Fibroblast of gingiva (primary cell): ENCODE data around the gene HID1.

Experiments
- DNase-seq: peaks from one replicate; pipeline ENCODE4 v3.0.0-alpha.2; 2011; ENCODE audit warnings: low read depth

The HID1 gene

GRCh38 chr17:74964988-74965622 is 7.5 kb downstream of the HID1 start:
- no peak for DNase-seq

GRCh38 chr17:74964246-74964761 is 8.3 kb downstream of the HID1 start:
- DNase-seq = no peak

DNA sequence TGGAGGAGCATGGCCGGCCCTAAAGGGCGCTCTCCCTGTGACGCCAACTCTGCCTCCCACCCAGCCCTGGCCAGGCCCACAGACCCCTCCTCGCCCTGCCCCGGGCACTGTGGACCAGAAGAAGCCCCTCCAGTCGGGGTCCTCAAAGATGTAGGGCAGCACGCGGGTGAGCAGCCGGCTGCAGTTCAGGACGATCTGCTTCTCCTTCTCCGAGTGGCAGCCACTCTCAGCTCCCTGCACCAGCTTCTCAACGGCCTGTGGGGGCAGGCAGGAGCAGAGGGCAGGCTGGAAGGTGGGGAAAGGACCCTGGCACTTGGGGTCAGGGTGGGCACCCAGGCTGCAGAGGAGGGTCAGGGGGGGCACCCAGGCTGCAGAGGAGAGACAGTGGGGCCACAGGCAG is 8.9 kb downstream of the HID1 start:
- no peak for DNase-seq

- no peak for DNase-seq
These were observed 9.8 kb downstream of the HID1 start for GRCh38 chr17:74962622-74963394.

GRCh38 chr17:74961657-74962350 is 10.8 kb downstream of the HID1 start:
- peak; percentile 74 for DNase-seq

GRCh38 chr17:74960570-74961342 is 11.8 kb downstream of the HID1 start:
- no peak for DNase-seq

DNA sequence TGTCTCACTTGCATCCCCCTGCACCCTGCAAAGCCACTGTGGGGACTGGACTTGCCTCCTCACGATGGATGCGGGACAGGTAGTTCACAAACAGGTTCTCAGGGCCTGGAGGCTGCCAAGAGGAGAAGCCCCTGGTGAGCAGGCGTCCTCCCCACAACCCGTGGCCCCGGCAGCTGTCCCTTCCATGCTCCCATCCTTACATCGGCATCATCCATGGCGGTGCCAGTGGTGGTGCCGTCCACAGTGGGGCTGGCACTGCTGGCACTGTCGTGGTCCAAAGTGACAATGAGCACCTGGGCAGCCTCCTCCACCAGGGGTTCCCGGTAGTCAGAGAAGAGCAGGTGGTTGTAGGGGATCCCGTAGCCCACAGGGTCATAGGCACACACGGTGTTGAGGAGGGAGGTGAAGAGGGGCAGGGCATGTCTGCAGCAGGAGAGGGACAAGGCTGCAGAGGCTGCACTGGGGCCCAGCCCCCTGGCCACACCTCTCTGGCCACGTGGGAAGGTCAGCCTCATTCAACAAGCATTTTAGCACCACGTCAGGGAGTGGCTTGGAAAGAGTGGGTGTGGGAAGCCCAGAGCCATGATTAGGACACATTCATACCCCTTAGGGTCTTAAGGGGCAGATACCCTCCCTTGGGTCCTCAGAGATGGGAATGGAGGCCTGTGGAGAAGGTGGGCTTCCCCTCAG is 12.6 kb downstream of the HID1 start:
- DNase-seq = no peak

GRCh38 chr17:74957935-74958740 is 14.4 kb downstream of the HID1 start:
- DNase-seq = no peak

GRCh38 chr17:74956093-74956492 is 16.5 kb downstream of the HID1 start:
- DNase-seq = no peak

DNA sequence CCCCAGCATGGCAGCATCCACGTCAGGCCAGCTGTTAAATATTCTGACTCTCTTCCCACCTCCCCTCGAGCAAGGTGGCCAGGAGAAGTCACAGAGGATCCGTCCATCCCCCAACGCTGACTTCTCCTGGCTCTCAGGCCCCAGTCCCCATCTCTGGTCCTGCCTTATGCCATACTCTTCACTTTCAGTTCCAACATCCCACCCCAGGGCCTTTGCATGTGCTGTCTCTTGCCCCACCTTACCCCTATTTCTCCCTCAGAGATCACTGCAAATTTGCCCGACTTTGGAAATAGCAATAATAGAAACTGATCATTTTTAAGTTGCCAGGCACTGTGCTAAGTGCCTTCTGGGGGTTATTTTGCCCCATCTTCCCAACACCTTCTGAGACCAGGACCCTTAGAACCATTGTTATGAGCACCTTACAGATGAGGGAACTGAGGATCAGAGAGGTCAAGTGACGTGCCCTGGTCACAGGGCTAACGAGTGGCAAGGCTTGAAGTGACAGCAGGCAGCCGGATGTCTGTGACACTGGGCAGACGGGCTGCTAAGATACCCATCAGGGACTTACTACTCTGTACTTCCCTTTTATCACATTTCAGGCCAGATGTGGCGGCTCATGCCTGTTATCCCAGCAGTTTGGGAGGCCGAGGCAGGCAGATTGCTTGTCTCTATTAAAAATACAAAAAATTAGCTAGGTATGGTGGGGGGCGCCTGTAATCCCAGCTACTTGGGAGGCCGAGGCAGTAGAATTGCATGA is 17.7 kb downstream of the HID1 start:
- DNase-seq = no peak

GRCh38 chr17:74954115-74954514 is 18.4 kb downstream of the HID1 start:
- no peak for DNase-seq

GRCh38 chr17:74953134-74953687 is 19.3 kb downstream of the HID1 start:
- DNase-seq = no peak

DNA sequence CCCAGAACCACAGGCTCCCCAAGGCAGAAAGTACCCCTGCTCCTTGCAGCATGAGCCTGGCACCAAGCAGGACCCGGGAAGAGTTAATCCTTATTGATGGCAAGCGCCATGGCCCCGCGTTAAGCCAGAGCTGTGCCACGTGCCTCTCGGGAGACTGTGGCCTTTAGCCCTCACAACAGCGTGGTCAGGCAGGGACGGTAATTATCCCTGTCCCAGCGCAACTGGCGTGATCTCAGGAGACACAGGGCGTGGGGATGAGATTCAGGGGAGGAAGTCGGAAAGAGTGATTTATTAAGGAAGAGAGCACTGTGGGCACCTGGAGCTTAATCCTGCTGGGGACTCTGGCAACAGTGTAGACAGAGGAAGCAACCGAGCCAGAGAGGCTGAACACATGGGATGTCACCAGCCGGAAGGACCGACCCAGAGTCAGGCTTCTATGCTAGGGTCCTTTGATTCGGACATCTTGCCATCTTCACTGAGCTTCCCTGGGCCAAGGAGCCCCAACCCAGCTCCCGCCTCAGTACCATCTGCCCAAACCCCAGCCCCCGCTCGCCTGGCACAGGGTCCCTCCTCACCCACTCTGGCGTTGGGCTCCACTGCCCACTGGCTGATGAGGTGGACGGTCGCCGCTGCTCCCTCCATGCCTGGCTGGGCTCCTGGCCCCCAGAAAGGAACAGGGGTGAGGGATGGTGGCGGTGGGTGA is 20.0 kb downstream of the HID1 start:
- no peak for DNase-seq

DNA sequence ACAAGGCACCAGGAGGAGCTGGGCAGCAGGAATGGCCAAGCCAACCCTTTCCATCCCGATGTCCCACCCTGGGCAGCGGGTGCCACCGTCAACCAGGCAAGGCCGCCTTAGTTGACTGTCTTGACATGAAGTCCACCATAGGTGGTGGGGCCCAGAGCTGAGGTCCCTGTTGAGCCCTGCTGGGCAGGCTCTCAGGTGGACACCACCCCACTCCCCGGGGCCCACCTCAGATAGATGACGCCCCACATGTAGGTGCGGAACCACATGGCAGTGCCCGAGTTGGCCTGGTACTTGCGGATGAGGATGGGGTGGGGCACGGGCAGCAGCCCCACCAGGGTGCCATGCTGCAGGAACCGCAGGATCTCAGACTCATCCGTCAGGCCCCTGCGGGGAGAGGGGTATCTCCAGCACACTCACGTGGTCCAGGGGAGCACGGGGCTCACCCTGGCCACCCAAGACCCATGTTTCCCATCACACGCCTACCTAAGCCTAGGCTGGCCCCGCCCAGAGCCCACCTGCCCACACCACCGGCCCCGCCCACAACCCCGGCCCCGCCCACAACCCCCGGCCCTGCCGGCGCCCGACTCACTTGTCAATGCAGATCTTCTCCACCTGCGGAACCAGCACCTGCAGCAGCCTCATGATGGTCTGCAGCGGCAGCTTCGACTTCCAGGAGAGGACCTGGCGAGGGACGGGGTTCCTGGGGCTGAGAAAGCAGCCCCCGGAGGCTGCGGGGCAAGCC is 20.7 kb downstream of the HID1 start:
- no peak for DNase-seq

DNA sequence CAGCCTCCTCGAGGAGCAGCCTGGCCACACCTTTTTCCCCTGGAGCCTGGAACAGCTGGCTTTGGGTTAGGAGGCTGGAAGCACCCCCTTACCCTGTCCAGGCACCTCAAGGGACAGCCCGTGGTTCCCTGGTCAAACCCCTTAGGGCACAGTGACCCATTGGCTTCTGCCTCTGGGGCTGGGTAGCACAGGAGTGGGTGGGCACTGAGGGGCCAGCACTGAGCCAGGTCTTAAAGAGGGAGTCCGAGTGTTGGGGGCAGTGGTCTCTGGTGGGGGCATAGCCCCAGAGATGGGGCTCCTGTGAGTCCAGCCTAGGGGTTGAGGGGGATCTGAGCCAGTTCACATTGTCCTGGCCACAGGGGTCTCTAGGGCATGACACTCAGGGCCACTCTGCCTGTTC is 21.5 kb downstream of the HID1 start:
- DNase-seq = no peak

DNA sequence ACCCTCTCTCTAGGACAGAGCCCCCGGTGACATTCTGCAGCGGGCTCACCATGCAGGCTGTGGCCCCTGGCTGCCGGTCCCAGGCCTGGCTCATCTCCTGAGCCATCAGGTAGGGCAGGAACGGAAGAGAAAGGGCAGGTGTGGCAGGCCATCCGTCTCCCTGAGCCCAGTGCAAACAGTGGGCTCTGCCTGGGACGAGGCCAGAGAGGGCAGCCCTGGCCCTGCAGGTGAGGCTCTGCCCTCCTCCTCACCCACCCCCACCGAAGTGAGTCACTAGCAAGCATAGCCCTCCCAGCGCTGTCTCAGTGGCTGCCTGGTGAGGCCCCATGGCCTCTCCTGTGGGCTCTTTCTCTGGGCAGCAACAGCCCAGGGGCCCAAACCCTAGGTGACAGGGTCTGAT is 22.4 kb downstream of the HID1 start:
- DNase-seq = no peak

GRCh38 chr17:74949455-74950115 is 23.0 kb downstream of the HID1 start:
- no peak for DNase-seq
